ENCODE results near the gene RASSF8.

The RASSF8 gene

GRCh38 chr12:25993901-25994651, 35.6 kb downstream of the RASSF8 start:
- DNase-seq (ENCODE audit: low spot score): peak; percentile 66

- no peak for DNase-seq (ENCODE audit: low spot score)
Measured at GRCh38 chr12:25994901-25995625, 36.6 kb downstream of the RASSF8 start.

- no peak for DNase-seq (ENCODE audit: low spot score)
Measured at GRCh38 chr12:25995906-25996305, 37.4 kb downstream of the RASSF8 start.

- DNase-seq (ENCODE audit: low spot score): no peak
Measured at GRCh38 chr12:25996677-25997076, 38.2 kb downstream of the RASSF8 start.

- DNase-seq (ENCODE audit: low spot score): peak; percentile 68
Measured at GRCh38 chr12:25997201-25997963, 38.9 kb downstream of the RASSF8 start.

- DNase-seq (ENCODE audit: low spot score): no peak
Measured at GRCh38 chr12:26000898-26001297, 42.4 kb downstream of the RASSF8 start.

- DNase-seq (ENCODE audit: low spot score): no peak
Measured at GRCh38 chr12:26001530-26001929, 43.0 kb downstream of the RASSF8 start.

GRCh38 chr12:26003065-26003464, 44.6 kb downstream of the RASSF8 start:
- DNase-seq (ENCODE audit: low spot score): no peak

GRCh38 chr12:26007566-26007965, 49.1 kb downstream of the RASSF8 start:
- DNase-seq (ENCODE audit: low spot score): no peak

GRCh38 chr12:26009593-26009992, 51.1 kb downstream of the RASSF8 start:
- no peak for DNase-seq (ENCODE audit: low spot score)

GRCh38 chr12:26010293-26010821, 51.9 kb downstream of the RASSF8 start:
- DNase-seq (ENCODE audit: low spot score): peak; percentile 35

- peak; percentile 70 for DNase-seq (ENCODE audit: low spot score)
Measured at GRCh38 chr12:26011099-26011498, 52.6 kb downstream of the RASSF8 start.

GRCh38 chr12:26014085-26014484, 55.6 kb downstream of the RASSF8 start:
- DNase-seq (ENCODE audit: low spot score): peak; percentile 6

GRCh38 chr12:26016516-26016915, 58.0 kb downstream of the RASSF8 start:
- no peak for DNase-seq (ENCODE audit: low spot score)

GRCh38 chr12:26017484-26018211, 59.2 kb downstream of the RASSF8 start:
- DNase-seq (ENCODE audit: low spot score): peak; percentile 36

GRCh38 chr12:26018926-26019325, 60.4 kb downstream of the RASSF8 start:
- DNase-seq (ENCODE audit: low spot score): peak; percentile 20

- no peak for DNase-seq (ENCODE audit: low spot score)
Measured at GRCh38 chr12:26021534-26021933, 63.1 kb downstream of the RASSF8 start.

- DNase-seq (ENCODE audit: low spot score): no peak
Measured at GRCh38 chr12:26022043-26022442, 63.6 kb downstream of the RASSF8 start.

GRCh38 chr12:26026713-26027112, 68.2 kb downstream of the RASSF8 start:
- DNase-seq (ENCODE audit: low spot score): no peak

GRCh38 chr12:26027401-26027800, 68.9 kb downstream of the RASSF8 start:
- no peak for DNase-seq (ENCODE audit: low spot score)

GRCh38 chr12:26028953-26029735, 70.7 kb downstream of the RASSF8 start:
- peak; percentile 33 for DNase-seq (ENCODE audit: low spot score)
